Coronary artery (tissue), 2 donors: ENCODE results near the gene ZFHX3.

Source experiments
- DNase-seq: peaks from one replicate; pipeline ENCODE4 v3.0.0-alpha.2; 2017; ENCODE audit warnings: low spot score
- H3K27ac ChIP-seq, 2 donors: fragments of 200-600 bp; sonication (generic); one replicate each; pipeline ENCODE4 v1.5.1; 2016 to 2019
- H3K4me3 ChIP-seq: fragments of 200-600 bp; sonication (generic); 2 replicates; pipeline ENCODE4 v1.5.1; 2016; ENCODE audit warnings: mild to moderate bottlenecking, moderate library complexity
- CTCF ChIP-seq: fragments of 200-600 bp; sonication (generic); IDR thresholded peaks from one replicate; pipeline ENCODE4 v1.5.1; 2019; ENCODE audit warnings: antibody characterized with exemption

ZFHX3 gene

GRCh38 chr16:72768591-72768990 lies 279.3 kb downstream of the ZFHX3 start:
- DNase-seq = no peak
- no peak for TF ChIP-seq CTCF
- no peak overlapping the region for H3K4me3 ChIP-seq
- no peak overlapping the region for H3K27ac ChIP-seq

GRCh38 chr16:72766506-72766905 lies 281.4 kb downstream of the ZFHX3 start:
- no peak overlapping the region for H3K4me3 ChIP-seq

GRCh38 chr16:72764015-72764654 lies 283.8 kb downstream of the ZFHX3 start:
- Histone ChIP-seq H3K27ac (no peak overlapping the region), H3K4me3 (no peak overlapping the region)
- DNase-seq = no peak
- no peak for TF ChIP-seq CTCF

More at GRCh38 chr16:72766506-72766905, 281.4 kb downstream of the ZFHX3 start:
- H3K27ac ChIP-seq = no peak overlapping the region
- DNase-seq = no peak
- TF ChIP-seq CTCF = no peak

- TF ChIP-seq CTCF = no peak
These were observed 287.3 kb downstream of the ZFHX3 start for GRCh38 chr16:72760581-72760980.

GRCh38 chr16:72753881-72754280 lies 294.0 kb downstream of the ZFHX3 start:
- H3K27ac ChIP-seq = no peak overlapping the region
- no peak for TF ChIP-seq CTCF
- no peak overlapping the region for H3K4me3 ChIP-seq
- no peak for DNase-seq

More at GRCh38 chr16:72760581-72760980, 287.3 kb downstream of the ZFHX3 start:
- no peak for DNase-seq
- no peak overlapping the region for H3K4me3 ChIP-seq
- H3K27ac ChIP-seq = no peak overlapping the region

- no peak for TF ChIP-seq CTCF
- no peak for DNase-seq
- Histone ChIP-seq H3K4me3 (no peak overlapping the region), H3K27ac (no peak overlapping the region)
These were observed 295.8 kb downstream of the ZFHX3 start for GRCh38 chr16:72752004-72752695.

GRCh38 chr16:72751076-72751475 lies 296.9 kb downstream of the ZFHX3 start:
- DNase-seq = no peak
- no peak for TF ChIP-seq CTCF
- H3K27ac ChIP-seq = no peak overlapping the region
- H3K4me3 ChIP-seq = no peak overlapping the region
